ENCODE data around the gene TSC22D1. TPM values are rescaled to one million over a fixed set of nuclear protein-coding genes. Genes with fewer than 3 reads are reported as not detected.
"Not testable (repeated sequence)": the region's sequence is repeated elsewhere in the genome, so short reads cannot be mapped to it uniquely, and the experiment has no call there.

Gene TSC22D1
- total RNA-seq, 4 donors from 2014 or later: 177 to 798 (median 250) TPM

DNA sequence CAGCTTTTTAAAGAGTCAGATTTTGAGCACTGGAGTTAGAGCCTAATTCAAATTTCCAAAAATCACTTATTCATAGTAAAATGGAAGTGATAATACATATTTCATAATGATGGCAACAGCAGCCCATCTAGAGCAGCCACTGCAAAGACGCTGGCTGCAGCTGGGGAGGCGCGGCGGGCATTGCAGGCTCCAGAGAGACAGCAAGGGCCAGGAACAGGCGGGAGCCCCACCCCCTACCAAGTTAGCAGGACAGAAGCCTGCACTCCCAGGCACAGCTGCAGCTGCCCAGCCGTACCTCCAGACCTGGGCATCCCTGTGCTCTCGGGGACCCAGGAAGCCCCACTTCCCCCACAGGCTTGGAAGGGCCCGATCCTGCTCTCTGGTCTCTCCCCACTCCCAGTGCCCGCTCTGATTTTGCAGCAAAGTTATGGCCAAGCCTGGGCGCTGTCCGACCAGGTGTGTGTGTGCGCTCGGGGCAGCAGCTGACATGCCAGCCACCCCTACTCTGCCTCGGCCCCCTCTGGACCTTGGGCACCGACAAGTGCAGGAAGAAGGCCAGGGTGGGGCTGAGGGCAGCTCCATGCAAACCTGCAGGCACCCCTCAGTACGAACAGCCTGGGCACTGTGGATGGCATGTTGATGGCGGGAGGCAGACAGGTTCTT is 117.7 kb downstream of the TSC22D1 start:
- WGBS, 2 donors (ENCODE audit: low coverage in 1 of 2): 93% methylated on average over 17 of the region's 17 CpGs; no CpG with 5 or more reads in 1 of the 2 donors
- no peak for DNase-seq
- H3K27me3 ChIP-seq: no peaks in the 10 kb centered on the region
- TF ChIP-seq POLR2A (IDR thresholded peaks at IDR 0.05) (no peak), EP300 (IDR thresholded peaks at IDR 0.05; ENCODE audit: low read depth) (no peak), POLR2AphosphoS5 (IDR thresholded peaks at IDR 0.05) (no peak)
- TF ChIP-seq, protein P1, sequence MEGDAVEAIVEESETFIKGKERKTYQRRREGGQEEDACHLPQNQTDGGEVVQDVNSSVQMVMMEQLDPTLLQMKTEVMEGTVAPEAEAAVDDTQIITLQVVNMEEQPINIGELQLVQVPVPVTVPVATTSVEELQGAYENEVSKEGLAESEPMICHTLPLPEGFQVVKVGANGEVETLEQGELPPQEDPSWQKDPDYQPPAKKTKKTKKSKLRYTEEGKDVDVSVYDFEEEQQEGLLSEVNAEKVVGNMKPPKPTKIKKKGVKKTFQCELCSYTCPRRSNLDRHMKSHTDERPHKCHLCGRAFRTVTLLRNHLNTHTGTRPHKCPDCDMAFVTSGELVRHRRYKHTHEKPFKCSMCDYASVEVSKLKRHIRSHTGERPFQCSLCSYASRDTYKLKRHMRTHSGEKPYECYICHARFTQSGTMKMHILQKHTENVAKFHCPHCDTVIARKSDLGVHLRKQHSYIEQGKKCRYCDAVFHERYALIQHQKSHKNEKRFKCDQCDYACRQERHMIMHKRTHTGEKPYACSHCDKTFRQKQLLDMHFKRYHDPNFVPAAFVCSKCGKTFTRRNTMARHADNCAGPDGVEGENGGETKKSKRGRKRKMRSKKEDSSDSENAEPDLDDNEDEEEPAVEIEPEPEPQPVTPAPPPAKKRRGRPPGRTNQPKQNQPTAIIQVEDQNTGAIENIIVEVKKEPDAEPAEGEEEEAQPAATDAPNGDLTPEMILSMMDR (IDR thresholded peaks at IDR 0.05): no peak
- no peaks in the 10 kb centered on the region for H3K36me3 ChIP-seq
- peaks cover 0 to 10% (median 3%) of the 10 kb centered on the region in 4 donors for H3K4me1 ChIP-seq
- no peaks in the 10 kb centered on the region for H3K9me3 ChIP-seq
- H3K4me3 ChIP-seq: no peak overlapping the region
- in situ Hi-C loops (cut with MboI; ENCODE audit: low pct_ligation_motif_present in 1 of 4, low pct_unique_long_range_greater_than_20kb in 1 of 4, low sequenced_read_pairs in 3 of 4): loop anchor here in 1 of 4 donors (10.0 kb wide), 1 partner anchor 554 kb away; no protein-coding TSS in a partner anchor
- intact Hi-C loops (cut with DNase I; ENCODE audit: low total_unique reads): no loop called here
- H3K27ac ChIP-seq: no peak overlapping the region

GRCh38 chr13:44456212-44456611 is 119.9 kb downstream of the TSC22D1 start:
- H3K4me3 ChIP-seq; H3K9me3 ChIP-seq; H3K27me3 ChIP-seq; H3K4me1 ChIP-seq; intact Hi-C loops (cut with DNase I; ENCODE audit: low total_unique reads); DNase-seq; H3K36me3 ChIP-seq; H3K27ac ChIP-seq: not testable (repeated sequence)
- WGBS, 2 donors (ENCODE audit: low coverage in 1 of 2): 96 to 100% methylated on average over 2 to 11 of the region's 11 CpGs
- in situ Hi-C loops (cut with MboI; ENCODE audit: low pct_ligation_motif_present in 1 of 4, low pct_unique_long_range_greater_than_20kb in 1 of 4, low sequenced_read_pairs in 3 of 4): loop anchor here in 1 of 4 donors (10.0 kb wide), 1 partner anchor 551 kb away; no protein-coding TSS in a partner anchor

DNA sequence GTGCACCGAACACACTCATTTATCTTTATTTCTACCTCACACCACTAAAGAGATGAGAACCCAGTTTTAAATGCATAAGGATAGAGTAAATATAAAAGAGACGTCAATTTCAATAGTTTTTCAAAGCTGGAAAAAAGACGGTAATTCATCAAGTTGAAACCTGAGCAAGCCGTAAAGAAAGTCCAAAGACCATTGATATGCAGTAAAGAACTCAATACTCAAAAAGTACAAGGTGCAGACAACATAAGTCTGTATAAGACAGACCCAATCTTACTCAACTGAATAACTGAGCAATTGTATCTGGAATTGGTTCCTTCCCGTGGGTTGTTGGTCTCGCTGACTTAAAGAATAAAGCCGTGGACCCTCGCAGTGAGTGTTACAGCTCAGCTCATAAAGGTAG is 120.4 kb downstream of the TSC22D1 start:
- intact Hi-C loops (cut with DNase I; ENCODE audit: low total_unique reads) (no loop called here), in situ Hi-C loops (cut with MboI; ENCODE audit: low pct_ligation_motif_present in 1 of 4, low pct_unique_long_range_greater_than_20kb in 1 of 4, low sequenced_read_pairs in 3 of 4) (loop anchor here in 1 of 4 donors (10.0 kb wide), 1 partner anchor 551 kb away; no protein-coding TSS in a partner anchor)
- 82 to 88% methylated on average over 6 to 8 of the region's 8 CpGs for WGBS, 2 donors (ENCODE audit: low coverage in 1 of 2)
- Histone ChIP-seq H3K4me1 (peaks cover 0 to 10% (median 3%) of the 10 kb centered on the region in 4 donors), H3K9me3 (no peaks in the 10 kb centered on the region), H3K4me3 (no peak overlapping the region), H3K27ac (no peak overlapping the region), H3K27me3 (no peaks in the 10 kb centered on the region), H3K36me3 (no peaks in the 10 kb centered on the region)
- DNase-seq: no peak
- TF ChIP-seq, protein P1 (IDR thresholded peaks at IDR 0.05): no peak
- no peak for TF ChIP-seq POLR2AphosphoS5 (IDR thresholded peaks at IDR 0.05)
- no peak for TF ChIP-seq POLR2A (IDR thresholded peaks at IDR 0.05)
- TF ChIP-seq EP300 (IDR thresholded peaks at IDR 0.05; ENCODE audit: low read depth): no peak

DNA sequence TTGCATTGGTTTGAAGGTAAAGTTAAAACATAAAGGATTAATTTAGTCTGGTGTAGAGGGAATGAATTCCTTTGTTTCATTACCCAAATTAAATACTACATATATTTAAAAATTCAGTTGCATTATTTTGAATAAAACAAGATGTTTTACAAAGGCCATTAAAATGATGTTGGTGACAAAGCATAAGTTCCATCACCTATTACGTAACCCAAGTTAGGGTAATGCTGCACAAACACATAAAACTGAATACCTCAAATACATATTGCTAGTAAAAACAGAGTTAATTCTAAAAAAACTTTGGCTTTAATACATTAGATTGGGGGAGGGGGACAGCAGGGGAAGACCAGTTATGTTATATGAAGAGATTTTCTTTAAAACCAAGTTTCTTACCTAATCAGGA is 122.2 kb downstream of the TSC22D1 start:
- 90 to 100% methylated on average over 1 of the region's 1 CpG for WGBS, 2 donors (ENCODE audit: low coverage in 1 of 2)
- H3K4me1 ChIP-seq: peaks cover 0 to 10% (median 3%) of the 10 kb centered on the region in 4 donors
- no peaks in the 10 kb centered on the region for H3K9me3 ChIP-seq
- no peaks in the 10 kb centered on the region for H3K27me3 ChIP-seq
- no peak for DNase-seq
- no peaks in the 10 kb centered on the region for H3K36me3 ChIP-seq
- in situ Hi-C loops (cut with MboI; ENCODE audit: low pct_ligation_motif_present in 1 of 4, low pct_unique_long_range_greater_than_20kb in 1 of 4, low sequenced_read_pairs in 3 of 4): loop anchor here in 1 of 4 donors (10.0 kb wide), 1 partner anchor 549 kb away; no protein-coding TSS in a partner anchor
- no peak overlapping the region for H3K4me3 ChIP-seq
- intact Hi-C loops (cut with DNase I; ENCODE audit: low total_unique reads): no loop called here
- TF ChIP-seq EP300 (IDR thresholded peaks at IDR 0.05; ENCODE audit: low read depth) (no peak), POLR2A (IDR thresholded peaks at IDR 0.05) (no peak), POLR2AphosphoS5 (IDR thresholded peaks at IDR 0.05) (no peak)
- TF ChIP-seq, protein P1 (IDR thresholded peaks at IDR 0.05): no peak
- no peak overlapping the region for H3K27ac ChIP-seq

Measured in transverse colon (tissue), 4 donors.